Skeletal muscle cell (primary cell): Measurements from ENCODE around the gene PCDHGA12.
"Not testable (repeated sequence)": the region's sequence is repeated elsewhere in the genome, so short reads cannot be mapped to it uniquely, and the experiment has no call there.

Source experiments
- DNase-seq: peaks from one replicate; pipeline ENCODE4 v3.0.0-alpha.2; 2010; ENCODE audit warnings: low read depth
- H3K4me3 ChIP-seq: 2 replicates; pipeline ENCODE4 v1.5.1; 2011; ENCODE audit warnings: low read depth, mild to moderate bottlenecking, control low read depth, low read length, moderate library complexity

Gene PCDHGA12

DNA sequence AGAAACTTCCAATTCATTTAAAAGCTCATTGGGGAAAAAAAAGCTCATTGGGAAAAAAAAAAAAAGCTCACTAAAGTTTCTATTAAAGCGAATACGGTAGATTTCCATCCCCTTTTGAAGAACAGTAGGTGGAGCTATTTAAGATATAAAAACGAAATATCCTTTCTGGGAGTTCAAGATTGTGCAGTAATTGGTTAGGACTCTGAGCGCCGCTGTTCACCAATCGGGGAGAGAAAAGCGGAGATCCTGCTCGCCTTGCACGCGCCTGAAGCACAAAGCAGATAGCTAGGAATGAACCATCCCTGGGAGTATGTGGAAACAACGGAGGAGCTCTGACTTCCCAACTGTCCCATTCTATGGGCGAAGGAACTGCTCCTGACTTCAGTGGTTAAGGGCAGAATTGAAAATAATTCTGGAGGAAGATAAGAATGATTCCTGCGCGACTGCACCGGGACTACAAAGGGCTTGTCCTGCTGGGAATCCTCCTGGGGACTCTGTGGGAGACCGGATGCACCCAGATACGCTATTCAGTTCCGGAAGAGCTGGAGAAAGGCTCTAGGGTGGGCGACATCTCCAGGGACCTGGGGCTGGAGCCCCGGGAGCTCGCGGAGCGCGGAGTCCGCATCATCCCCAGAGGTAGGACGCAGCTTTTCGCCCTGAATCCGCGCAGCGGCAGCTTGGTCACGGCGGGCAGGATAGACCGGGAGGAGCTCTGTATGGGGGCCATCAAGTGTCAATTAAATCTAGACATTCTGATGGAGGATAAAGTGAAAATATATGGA, at the start of gene PCDHGA12:
Gene PCDHGA12, plus strand, starts transcription at position 176 of the 782 bp plus-strand sequence. Its CDS starts 253 bp downstream, at position 429.
- H3K4me3 ChIP-seq, result peak within 1 kb of the TSS; percentile 37
- DNase-seq, result peak; percentile 85

DNA sequence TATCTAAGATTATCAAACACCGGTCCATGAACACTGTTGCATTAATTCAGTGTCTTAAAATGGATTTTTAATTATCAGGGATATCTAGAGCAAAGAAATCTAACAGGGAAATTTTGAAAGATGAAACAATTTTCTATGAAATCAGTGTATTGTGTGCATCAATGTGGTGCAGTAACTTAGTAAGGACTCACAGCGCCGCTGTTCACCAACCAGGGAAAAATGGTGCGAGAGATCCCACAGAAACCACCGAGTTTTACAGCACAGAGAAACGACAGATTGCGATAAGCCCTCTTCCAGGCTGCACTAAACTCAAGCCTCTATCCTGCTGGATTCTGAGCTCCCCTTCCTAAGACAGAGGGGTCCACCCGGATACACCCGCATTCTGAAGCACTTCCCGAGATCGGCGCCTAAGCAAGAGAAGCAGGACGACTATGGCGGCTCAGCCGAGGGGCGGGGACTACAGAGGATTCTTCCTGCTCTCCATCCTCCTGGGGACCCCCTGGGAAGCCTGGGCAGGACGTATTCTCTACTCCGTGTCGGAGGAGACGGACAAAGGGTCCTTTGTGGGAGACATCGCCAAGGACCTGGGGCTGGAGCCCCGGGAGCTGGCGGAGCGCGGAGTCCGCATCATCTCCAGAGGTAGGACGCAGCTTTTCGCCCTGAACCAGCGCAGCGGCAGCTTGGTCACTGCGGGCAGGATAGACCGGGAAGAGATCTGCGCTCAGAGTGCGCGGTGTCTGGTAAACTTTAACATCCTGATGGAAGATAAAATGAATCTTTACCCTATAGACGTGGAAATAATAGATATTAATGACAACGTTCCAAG, 47.6 kb upstream of the PCDHGA12 start, which contains the start of gene PCDHGA7:
Gene PCDHGA7, plus strand, starts transcription at position 274 of the 826 bp plus-strand sequence. Its CDS starts 158 bp downstream, at position 432.
- H3K4me3 ChIP-seq, result peak within 1 kb of the TSS; percentile 61
- DNase-seq, result no peak

DNA sequence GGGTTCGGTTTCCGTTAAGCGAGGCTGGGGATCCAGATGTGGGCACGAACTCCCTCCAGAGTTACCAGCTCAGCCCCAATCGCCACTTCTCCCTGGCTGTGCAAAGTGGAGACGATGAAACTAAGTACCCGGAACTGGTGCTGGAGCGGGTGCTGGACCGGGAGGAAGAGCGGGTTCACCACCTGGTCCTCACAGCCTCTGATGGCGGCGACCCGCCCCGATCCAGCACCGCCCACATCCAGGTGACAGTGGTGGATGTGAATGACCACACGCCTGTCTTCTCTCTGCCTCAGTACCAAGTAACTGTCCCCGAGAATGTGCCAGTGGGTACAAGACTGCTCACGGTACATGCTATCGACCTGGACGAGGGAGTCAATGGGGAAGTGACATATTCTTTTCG, 47.0 kb upstream of the PCDHGA12 start:
- peak overlapping the region; percentile 61 for H3K4me3 ChIP-seq
- no peak for DNase-seq

DNA sequence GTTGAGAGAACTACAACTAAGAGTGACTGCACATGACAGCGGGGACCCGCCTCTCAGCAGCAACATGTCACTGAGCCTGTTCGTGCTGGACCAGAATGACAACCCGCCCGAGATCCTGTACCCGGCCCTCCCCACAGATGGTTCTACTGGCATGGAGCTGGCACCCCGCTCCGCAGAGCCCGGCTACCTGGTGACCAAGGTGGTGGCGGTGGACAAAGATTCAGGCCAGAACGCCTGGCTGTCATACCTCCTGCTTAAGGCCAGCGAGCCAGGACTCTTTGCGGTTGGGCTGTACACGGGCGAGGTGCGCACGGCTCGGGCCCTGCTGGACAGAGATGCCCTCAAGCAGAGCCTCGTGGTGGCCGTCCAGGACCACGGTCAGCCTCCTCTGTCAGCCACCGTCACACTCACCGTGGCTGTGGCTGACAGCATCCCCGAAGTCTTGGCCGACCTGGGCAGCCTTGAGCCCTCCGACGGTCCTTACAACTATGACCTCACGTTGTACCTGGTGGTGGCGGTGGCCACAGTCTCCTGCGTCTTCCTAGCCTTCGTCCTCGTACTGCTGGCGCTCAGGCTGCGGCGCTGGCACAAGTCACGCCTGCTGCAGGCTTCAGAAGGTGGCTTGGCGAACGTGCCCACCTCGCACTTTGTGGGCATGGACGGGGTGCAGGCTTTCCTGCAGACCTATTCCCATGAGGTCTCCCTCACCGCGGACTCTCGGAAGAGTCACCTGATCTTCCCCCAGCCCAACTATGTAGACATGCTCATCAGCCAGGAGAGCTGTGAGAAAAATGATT, 45.6 kb upstream of the PCDHGA12 start:
- H3K4me3 ChIP-seq, result no peak overlapping the region
- DNase-seq, result no peak

DNA sequence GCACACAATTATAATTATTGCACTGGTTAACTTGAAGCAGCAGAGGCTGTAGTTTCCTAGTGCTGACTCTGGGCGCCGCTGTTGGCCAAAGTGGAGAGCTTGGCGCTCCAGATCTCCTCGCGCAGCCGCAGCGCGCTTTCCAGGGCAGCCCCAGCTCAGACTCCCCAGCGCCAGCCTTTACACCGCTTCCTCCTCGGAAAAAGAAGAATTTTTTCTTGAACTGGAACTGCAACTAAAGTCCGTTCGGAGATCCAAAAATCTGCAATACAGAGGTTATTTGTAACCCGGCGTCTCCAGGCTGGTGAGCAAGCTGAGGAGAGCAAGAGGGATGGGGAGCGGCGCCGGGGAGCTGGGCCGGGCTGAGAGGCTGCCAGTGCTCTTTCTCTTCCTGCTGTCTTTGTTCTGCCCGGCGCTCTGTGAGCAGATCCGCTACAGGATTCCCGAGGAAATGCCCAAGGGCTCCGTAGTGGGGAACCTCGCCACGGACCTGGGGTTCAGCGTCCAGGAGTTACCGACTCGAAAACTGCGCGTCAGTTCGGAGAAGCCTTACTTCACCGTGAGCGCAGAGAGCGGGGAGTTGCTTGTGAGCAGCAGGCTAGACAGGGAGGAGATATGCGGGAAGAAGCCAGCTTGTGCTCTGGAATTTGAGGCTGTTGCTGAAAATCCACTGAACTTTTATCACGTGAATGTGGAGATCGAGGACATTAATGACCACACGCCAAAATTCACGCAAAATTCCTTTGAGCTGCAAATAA, 42.6 kb upstream of the PCDHGA12 start, which contains the start of gene PCDHGB4:
Gene PCDHGB4, plus strand, starts transcription at position 142 of the 755 bp plus-strand sequence. Its CDS starts 187 bp downstream, at position 329.
- not testable (repeated sequence) for DNase-seq
- H3K4me3 ChIP-seq, result peak within 1 kb of the TSS; percentile 39

DNA sequence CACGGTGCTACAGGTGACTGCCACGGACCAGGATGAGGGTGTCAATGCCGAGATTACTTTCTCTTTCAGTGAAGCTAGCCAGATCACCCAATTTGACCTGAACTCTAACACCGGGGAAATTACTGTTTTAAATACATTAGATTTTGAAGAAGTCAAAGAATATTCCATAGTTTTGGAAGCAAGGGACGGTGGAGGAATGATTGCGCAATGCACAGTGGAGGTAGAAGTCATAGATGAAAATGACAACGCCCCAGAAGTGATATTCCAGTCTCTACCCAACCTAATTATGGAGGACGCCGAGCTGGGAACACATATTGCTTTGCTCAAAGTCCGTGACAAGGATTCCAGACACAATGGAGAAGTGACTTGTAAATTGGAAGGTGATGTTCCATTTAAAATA, 41.6 kb upstream of the PCDHGA12 start:
- H3K4me3 ChIP-seq, result no peak overlapping the region
- DNase-seq, result no peak

DNA sequence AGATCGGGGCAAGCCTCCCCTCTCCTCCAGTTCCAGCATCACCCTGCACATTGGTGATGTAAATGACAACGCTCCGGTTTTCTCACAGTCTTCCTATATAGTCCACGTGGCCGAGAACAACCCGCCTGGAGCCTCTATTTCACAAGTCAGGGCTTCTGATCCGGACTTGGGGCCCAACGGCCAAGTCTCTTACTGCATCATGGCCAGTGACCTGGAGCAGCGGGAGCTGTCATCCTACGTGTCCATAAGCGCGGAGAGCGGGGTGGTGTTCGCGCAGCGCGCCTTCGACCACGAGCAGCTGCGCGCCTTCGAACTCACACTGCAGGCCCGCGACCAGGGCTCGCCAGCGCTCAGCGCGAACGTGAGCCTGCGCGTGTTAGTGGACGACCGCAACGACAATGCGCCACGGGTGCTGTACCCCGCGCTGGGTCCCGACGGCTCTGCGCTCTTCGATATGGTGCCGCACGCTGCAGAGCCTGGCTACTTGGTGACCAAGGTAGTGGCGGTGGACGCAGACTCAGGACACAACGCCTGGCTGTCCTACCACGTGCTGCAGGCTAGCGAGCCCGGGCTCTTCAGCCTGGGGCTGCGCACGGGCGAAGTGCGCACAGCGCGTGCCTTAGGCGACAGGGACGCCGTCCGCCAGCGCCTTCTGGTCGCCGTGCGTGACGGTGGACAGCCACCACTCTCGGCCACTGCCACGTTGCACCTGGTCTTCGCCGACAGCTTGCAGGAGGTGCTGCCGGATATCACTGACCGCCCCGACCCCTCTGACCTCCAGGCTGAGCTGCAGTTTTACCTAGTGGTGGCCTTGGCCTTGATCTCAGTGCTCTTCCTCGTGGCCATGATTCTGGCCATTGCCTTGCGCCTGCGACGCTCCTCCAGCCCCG, 40.9 kb upstream of the PCDHGA12 start:
- no peak for DNase-seq
- H3K4me3 ChIP-seq, result no peak overlapping the region

DNA sequence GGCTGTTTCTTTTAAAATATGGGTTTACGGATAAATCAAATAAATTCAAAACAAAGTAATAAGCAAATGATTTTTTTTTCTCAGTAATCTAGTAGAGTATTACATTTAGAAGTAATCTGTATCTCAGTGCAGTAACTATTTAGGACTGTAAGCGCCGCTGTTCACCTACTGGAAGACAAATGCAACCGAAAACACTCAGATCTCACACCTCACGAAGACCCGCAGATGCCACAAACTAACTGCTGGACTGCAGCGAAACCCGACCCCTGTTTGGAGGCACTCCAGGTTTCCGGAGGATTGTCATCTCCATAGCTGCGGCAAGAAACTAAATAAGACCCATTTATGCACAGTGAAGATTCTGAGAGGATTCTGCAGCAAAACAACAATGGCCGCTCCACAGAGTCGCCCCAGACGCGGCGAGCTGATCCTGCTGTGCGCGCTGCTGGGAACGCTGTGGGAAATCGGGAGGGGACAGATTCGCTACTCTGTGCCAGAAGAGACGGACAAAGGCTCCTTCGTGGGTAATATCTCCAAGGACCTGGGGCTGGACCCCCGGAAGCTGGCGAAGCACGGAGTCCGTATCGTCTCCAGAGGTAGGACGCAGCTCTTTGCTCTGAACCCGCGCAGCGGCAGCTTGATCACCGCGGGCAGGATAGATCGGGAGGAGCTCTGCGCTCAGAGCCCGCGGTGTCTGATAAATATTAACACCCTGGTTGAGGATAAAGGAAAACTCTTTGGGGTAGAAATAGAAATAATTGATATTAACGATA, 37.7 kb upstream of the PCDHGA12 start, which contains the start of gene PCDHGA8:
Gene PCDHGA8, plus strand, starts transcription at position 205 of the 770 bp plus-strand sequence. Its CDS starts 181 bp downstream, at position 386.
- H3K4me3 ChIP-seq, result no peak within 1 kb of the TSS
- no peak for DNase-seq

DNA sequence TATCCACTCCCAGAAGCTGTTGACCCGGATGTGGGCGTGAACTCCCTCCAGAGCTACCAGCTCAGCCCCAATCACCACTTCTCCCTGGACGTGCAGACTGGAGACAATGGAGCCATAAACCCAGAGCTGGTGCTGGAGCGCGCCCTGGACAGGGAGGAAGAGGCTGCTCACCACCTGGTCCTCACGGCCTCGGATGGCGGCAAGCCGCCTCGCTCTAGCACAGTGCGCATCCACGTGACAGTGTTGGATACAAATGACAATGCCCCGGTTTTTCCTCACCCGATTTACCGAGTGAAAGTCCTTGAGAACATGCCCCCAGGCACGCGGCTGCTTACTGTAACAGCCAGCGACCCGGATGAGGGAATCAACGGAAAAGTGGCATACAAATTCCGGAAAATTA, 37.0 kb upstream of the PCDHGA12 start:
- DNase-seq, result no peak
- H3K4me3 ChIP-seq, result no peak overlapping the region

DNA sequence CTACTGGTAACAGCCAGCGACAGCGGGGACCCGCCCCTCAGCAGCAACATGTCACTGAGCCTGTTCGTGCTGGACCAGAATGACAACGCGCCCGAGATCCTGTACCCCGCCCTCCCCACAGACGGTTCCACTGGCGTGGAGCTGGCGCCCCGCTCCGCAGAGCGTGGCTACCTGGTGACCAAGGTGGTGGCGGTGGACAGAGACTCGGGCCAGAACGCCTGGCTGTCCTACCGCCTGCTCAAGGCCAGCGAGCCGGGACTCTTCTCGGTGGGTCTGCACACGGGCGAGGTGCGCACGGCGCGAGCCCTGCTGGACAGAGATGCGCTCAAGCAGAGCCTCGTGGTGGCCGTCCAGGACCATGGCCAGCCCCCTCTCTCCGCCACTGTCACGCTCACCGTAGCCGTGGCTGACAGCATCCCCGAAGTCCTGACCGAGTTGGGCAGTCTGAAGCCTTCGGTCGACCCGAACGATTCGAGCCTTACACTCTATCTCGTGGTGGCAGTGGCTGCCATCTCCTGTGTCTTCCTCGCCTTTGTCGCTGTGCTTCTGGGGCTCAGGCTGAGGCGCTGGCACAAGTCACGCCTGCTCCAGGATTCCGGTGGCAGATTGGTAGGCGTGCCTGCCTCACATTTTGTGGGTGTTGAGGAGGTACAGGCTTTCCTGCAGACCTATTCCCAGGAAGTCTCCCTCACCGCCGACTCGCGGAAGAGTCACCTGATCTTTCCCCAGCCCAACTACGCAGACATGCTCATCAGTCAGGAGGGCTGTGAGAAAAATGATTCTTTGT, 35.7 kb upstream of the PCDHGA12 start:
- DNase-seq, result not testable (repeated sequence)

DNA sequence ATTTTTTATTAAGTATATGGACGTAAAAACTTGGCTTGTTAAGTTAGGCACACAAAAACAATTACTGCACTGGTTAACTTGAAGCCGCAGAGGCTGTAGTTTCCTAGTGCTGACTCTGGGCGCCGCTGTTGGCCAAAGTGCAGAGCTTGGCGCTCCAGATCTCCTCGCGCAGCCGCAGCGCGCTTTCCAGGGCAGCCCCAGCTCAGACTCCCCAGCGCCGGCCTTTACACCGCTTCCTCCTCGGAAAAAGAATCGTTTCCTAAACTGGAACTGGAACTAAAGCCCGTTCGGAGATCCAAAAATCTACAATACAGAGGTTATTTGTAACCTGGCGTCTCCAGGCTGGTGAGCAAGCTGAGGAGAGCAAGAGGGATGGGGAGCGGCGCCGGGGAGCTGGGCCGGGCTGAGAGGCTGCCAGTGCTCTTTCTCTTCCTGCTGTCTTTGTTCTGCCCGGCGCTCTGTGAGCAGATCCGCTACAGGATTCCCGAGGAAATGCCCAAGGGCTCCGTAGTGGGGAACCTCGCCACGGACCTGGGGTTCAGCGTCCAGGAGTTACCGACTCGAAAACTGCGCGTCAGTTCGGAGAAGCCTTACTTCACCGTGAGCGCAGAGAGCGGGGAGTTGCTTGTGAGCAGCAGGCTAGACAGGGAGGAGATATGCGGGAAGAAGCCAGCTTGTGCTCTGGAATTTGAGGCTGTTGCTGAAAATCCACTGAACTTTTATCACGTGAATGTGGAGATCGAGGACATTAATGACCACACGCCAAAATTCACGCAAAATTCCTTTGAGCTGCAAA, 32.4 kb upstream of the PCDHGA12 start, which contains the start of gene PCDHGB5:
Gene PCDHGB5, plus strand, starts transcription at position 192 of the 796 bp plus-strand sequence. Its CDS starts 181 bp downstream, at position 373.
- H3K4me3 ChIP-seq, result peak within 1 kb of the TSS; percentile 41
- DNase-seq, result peak; percentile 13

More for the DNA sequence above, 35.7 kb upstream of the PCDHGA12 start:
- H3K4me3 ChIP-seq, result not testable (repeated sequence)

DNA sequence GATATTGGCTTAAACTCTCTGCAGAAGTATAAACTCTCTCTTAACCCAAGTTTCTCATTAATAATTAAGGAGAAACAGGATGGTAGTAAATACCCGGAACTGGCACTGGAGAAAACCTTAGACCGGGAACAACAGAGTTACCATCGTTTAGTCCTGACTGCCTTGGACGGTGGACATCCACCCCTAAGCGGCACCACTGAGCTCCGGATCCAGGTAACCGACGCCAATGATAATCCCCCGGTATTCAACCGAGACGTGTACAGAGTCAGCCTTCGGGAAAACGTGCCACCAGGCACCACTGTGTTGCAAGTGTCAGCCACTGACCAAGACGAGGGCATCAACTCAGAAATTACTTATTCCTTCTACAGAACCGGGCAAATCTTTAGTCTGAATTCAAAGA, 31.7 kb upstream of the PCDHGA12 start:
- peak overlapping the region; percentile 21 for H3K4me3 ChIP-seq
- no peak for DNase-seq

DNA sequence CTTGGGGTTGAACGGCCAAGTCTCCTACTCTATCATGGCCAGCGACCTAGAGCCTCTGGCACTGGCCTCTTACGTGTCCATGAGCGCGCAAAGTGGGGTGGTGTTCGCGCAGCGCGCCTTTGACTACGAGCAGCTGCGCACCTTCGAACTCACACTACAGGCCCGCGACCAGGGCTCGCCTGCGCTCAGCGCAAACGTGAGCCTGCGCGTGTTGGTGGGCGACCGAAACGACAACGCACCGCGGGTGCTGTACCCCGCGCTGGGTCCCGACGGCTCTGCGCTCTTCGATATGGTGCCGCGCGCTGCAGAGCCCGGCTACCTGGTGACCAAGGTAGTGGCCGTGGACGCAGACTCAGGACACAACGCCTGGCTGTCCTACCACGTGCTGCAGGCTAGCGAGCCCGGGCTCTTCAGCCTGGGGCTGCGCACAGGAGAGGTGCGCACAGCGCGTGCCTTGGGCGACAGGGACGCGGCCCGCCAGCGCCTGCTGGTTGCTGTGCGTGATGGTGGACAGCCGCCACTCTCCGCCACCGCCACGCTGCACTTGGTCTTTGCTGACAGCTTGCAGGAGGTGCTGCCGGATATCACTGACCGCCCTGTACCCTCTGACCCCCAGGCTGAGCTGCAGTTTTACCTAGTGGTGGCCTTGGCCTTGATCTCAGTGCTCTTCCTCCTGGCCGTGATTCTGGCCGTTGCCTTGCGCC, 30.6 kb upstream of the PCDHGA12 start:
- DNase-seq, result no peak
- no peak overlapping the region for H3K4me3 ChIP-seq

DNA sequence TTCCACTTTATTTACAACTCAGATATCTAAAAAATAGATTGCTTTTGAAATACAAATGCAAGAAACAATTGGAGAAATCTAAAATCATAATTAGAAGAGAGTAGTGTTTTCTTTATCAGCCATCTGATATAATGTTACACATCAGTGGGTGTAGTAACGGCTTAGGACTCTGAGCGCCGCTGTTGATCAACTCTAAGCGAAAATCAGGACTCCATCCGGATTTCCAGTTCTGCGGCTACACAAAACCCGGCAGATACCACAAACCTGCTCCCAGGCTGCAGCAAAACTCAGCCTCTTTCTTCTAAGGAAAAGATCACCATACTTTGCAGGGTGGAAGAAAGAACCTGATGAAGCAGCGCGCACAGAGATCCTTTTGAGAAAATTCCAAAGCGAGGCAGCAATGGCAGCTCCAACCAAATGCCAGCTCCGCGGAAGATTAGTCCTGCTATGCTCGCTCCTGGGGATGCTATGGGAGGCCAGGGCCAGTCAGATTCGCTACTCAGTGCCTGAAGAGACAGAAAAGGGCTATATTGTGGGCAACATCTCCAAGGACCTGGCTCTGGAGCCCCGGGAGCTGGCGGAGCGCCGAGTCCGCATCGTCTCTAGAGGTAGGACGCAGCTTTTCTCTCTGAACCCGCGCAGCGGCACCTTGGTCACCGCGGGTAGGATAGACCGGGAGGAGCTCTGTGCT, 27.6 kb upstream of the PCDHGA12 start, which contains the start of gene PCDHGA9:
Gene PCDHGA9, plus strand, starts transcription at position 226 of the 691 bp plus-strand sequence. Its CDS starts 175 bp downstream, at position 401.
- no peak for DNase-seq
- peak within 1 kb of the TSS; percentile 35 for H3K4me3 ChIP-seq
